Astrocyte (in vitro differentiated cells and primary cell): ENCODE results near the gene DHRS7B.

Source experiments
- EZH2 ChIP-seq: IDR thresholded peaks from 2 replicates; pipeline ENCODE4 v1.6.1; 2012; ENCODE audit warnings: mild to moderate bottlenecking, low read length, inconsistent platforms; ENCODE audit not compliant: insufficient read depth
- TF ChIP-seq, protein P1 (sequence below): IDR thresholded peaks from 2 replicates; pipeline ENCODE4 v1.5.1; 2011; ENCODE audit warnings: low read depth, mild to moderate bottlenecking, inconsistent platforms, low read length, moderate library complexity; ENCODE audit not compliant: insufficient read depth

DNA sequence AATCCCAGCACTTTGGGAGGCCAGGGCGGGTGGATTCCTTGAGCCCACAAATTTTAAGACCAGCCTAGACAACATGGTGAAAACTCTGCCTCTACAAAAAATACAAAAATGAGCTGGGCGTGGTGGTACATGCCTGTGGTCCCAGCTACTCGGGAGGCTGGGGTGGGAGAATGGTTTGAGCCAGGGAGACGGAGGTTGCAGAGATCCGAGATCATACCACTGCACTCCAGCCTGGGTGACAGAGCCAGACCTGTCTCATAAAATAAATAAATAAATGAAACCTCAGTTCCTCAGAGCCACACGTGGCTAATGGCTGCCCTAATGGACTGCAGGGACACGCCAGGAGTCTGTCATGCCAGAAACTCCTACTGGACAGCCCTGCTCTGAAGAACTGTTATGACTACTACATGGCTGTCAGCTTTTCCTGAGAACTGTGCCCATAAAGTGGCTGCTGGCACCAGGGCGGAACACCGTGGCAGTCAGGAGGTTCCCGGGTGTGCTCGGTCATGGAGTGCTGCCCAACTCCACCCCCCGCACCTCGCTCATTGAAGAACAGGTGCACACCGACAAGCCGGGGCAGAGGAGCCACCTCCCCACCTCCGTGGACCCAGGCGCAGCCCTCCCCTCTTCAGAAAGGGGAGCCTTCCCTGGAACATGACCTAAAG is 82.9 kb downstream of the DHRS7B start:
- TF ChIP-seq, protein P1, sequence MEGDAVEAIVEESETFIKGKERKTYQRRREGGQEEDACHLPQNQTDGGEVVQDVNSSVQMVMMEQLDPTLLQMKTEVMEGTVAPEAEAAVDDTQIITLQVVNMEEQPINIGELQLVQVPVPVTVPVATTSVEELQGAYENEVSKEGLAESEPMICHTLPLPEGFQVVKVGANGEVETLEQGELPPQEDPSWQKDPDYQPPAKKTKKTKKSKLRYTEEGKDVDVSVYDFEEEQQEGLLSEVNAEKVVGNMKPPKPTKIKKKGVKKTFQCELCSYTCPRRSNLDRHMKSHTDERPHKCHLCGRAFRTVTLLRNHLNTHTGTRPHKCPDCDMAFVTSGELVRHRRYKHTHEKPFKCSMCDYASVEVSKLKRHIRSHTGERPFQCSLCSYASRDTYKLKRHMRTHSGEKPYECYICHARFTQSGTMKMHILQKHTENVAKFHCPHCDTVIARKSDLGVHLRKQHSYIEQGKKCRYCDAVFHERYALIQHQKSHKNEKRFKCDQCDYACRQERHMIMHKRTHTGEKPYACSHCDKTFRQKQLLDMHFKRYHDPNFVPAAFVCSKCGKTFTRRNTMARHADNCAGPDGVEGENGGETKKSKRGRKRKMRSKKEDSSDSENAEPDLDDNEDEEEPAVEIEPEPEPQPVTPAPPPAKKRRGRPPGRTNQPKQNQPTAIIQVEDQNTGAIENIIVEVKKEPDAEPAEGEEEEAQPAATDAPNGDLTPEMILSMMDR: no peak
- no peak for TF ChIP-seq EZH2
